Lung (tissue), 12 donors: ENCODE results near the gene PARP3. TPM values are rescaled to one million over a fixed set of nuclear protein-coding genes. Genes with fewer than 3 reads are reported as not detected.

Source experiments
- ATAC-seq: fragments of 200-7000 bp; cut with Tn5 transposase; one replicate; pipeline ENCODE4 v1.9.1; 2020; ENCODE audit warnings: moderate number of reproducible peaks; ENCODE audit not compliant: insufficient read depth, low FRiP score
- DNase-seq, 3 donors: peaks; one replicate each; pipeline ENCODE4 v3.0.0-alpha.2; 2013 to 2017
- H3K27ac ChIP-seq, 2 donors: one replicate each; pipeline ENCODE4 v1.5.1; 2013; ENCODE audit warnings: mild to moderate bottlenecking in 2 of 2, moderate library complexity in 2 of 2, control low read depth in 1 of 2, inconsistent platforms in 1 of 2, low read depth in 1 of 2, low read length in 1 of 2
- H3K27me3 ChIP-seq, 3 donors: one replicate each; pipeline ENCODE4 v1.5.1; 2013; ENCODE audit warnings: low read length in 2 of 3; ENCODE audit not compliant: control insufficient read depth in 3 of 3, insufficient read depth in 3 of 3
- H3K36me3 ChIP-seq, 4 donors: one replicate each; pipeline ENCODE4 v1.5.1; 2013; ENCODE audit warnings: low read length in 4 of 4, mild to moderate bottlenecking in 1 of 4, moderate library complexity in 1 of 4; ENCODE audit not compliant: control insufficient read depth in 4 of 4, insufficient read depth in 4 of 4
- H3K4me1 ChIP-seq, 5 donors: one replicate each; pipeline ENCODE4 v1.5.1; 2013; ENCODE audit warnings: low read length in 5 of 5, mild to moderate bottlenecking in 2 of 5, moderate library complexity in 1 of 5; ENCODE audit not compliant: control insufficient read depth in 5 of 5, insufficient read depth in 5 of 5
- H3K4me3 ChIP-seq: one replicate; pipeline ENCODE4 v1.5.1; 2013; ENCODE audit warnings: mild to moderate bottlenecking, control low read depth, moderate library complexity
- H3K9ac ChIP-seq, 2 donors: one replicate each; pipeline ENCODE4 v1.5.1; 2013; ENCODE audit warnings: low read length in 2 of 2, control low read depth in 1 of 2; ENCODE audit not compliant: insufficient read depth in 1 of 2
- H3K9me3 ChIP-seq, 4 donors: one replicate each; pipeline ENCODE4 v1.5.1; 2013; ENCODE audit warnings: low read length in 3 of 4, mild to moderate bottlenecking in 1 of 4, moderate library complexity in 1 of 4; ENCODE audit not compliant: control insufficient read depth in 4 of 4, insufficient read depth in 3 of 4
- CTCF ChIP-seq: IDR thresholded peaks from 2 replicates; pipeline ENCODE4 v1.5.1; 2012; ENCODE audit warnings: mild to moderate bottlenecking; ENCODE audit errors: control extremely low read depth, extremely low read depth
- WGBS, 2 donors: extraction: QIAGEN DNeasy Blood & Tissue Kit; methylation state at CpG; one replicate each; pipeline ENCODE4 v1.1.7; 2013; 5-methylcytosine and 5-hydroxymethylcytosine counted together
- polyA plus RNA-seq, 2 donors: library from polyadenylated mRNA; stranded (reverse); fragments of 200-250 nt; gene quantifications; one replicate each; pipeline ENCODE4 v1.2.1, GENCODE V29; 2013
- total RNA-seq, 2 donors: library from RNA; depleted of rRNA in 1 of 2; stranded (reverse); fragments of >200 nt in 1 of 2; gene quantifications; one replicate each; pipeline ENCODE4 v1.2.1, GENCODE V29; 2014 to 2021
- donor health status: control.
- donor health status: control.
- donor health status: Bipolar disorder and iron deficiency.
- donor health status: healthy.
- donor health status: DM: yes; HTN: yes; CAD: no.

The PARP3 gene
- total and polyA plus RNA-seq, 4 donors = 15.3 to 36.7 (median 21.0) TPM

DNA sequence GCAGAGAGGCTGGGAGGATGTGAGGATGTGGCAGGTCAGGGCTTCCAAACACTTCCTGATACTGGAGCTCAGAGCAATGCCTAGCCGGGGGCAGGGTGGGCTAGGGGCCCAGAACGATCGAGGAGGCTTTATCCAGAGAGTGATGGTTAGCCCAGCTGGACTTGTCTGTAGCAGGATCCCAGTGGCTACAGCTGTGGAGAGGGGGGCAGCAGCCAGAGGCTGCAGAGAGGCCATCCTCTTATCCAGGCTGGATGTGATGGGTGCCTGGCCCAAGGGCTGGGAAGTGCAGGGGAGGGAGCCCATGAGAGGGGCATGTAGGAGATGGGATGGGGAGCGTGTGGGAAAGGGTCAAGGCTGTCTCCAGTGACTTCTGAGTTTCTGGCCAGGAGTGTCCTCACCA, 4.6 kb downstream of the PARP3 start:
- WGBS, 2 donors = 81 to 92% methylated on average over 4 of the region's 4 CpGs
- H3K9ac ChIP-seq = no peak overlapping the region
- ATAC-seq (no peak), DNase-seq (peak in 1 of 3 donors; percentile 7)
- peaks cover 0 to 11% (median 6%) of the 10 kb centered on the region in 5 donors for H3K4me1 ChIP-seq
- peaks cover 0 to 2% (median 0%) of the 10 kb centered on the region in 4 donors for H3K9me3 ChIP-seq
- H3K27me3 ChIP-seq = no peaks in the 10 kb centered on the region
- H3K36me3 ChIP-seq = peaks cover 0 to 2% (median 0%) of the 10 kb centered on the region in 4 donors
- no peak overlapping the region for H3K4me3 ChIP-seq
- TF ChIP-seq CTCF = no peak
- no peak overlapping the region for H3K27ac ChIP-seq

DNA sequence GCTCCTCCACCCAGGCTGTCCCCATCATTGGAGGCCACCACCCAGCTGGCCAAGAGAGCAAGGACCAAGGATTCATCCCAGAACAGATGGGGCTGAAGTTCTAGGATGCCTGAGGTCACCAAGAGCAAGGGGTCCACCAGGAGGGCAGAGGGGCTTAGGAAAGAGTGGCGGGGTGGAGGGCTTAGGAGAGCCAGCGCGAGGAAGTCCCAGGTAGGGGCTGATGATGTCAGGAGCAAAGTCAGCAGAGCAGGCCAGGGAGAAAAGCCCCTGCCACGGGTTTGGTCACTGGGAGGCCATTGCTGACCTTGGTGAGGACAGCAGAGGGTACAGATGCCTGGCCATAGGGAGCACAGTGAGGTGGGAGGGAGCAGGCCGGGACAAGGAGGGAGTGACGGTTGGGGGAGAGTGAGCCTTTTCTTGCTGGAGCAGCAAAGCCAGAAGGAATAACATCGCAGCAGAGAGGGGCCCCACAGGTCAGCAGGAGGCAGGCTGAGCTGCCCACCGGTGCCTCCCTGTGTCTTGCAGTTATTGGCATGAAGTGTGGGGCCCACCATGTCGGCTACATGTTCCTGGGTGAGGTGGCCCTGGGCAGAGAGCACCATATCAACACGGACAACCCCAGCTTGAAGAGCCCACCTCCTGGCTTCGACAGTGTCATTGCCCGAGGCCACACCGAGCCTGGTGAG, 5.2 kb downstream of the PARP3 start:
- DNase-seq (peak in 1 of 3 donors; percentile 10), ATAC-seq (no peak)
- peaks cover 0 to 2% (median 0%) of the 10 kb centered on the region in 4 donors for H3K9me3 ChIP-seq
- H3K9ac ChIP-seq = no peak overlapping the region
- H3K27me3 ChIP-seq = no peaks in the 10 kb centered on the region
- H3K4me3 ChIP-seq = no peak overlapping the region
- H3K36me3 ChIP-seq = peaks cover 0 to 2% (median 0%) of the 10 kb centered on the region in 4 donors
- TF ChIP-seq CTCF = no peak
- WGBS, 2 donors = 84 to 87% methylated on average over 13 of the region's 13 CpGs
- H3K27ac ChIP-seq = no peak overlapping the region
- H3K4me1 ChIP-seq = peaks cover 0 to 8% (median 6%) of the 10 kb centered on the region in 5 donors

DNA sequence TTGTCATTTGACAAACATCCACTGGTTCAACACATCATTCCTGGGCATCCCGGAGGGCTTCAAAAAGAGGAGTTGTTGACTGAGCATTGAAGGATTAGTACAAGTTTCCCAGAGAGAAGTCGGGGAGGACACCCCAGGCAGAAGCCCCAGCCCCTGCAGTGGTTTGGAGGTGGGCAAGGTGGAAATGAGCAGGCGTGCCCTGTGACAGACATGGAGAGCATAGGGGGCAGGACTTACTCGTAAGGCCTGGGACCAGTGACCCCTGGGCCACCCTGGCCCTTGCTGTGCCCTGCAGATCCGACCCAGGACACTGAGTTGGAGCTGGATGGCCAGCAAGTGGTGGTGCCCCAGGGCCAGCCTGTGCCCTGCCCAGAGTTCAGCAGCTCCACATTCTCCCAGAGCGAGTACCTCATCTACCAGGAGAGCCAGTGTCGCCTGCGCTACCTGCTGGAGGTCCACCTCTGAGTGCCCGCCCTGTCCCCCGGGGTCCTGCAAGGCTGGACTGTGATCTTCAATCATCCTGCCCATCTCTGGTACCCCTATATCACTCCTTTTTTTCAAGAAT, 5.9 kb downstream of the PARP3 start:
- Histone ChIP-seq H3K36me3 (peaks cover 0 to 2% (median 0%) of the 10 kb centered on the region in 4 donors), H3K9me3 (peaks cover 0 to 2% (median 0%) of the 10 kb centered on the region in 4 donors), H3K9ac (no peak overlapping the region), H3K4me1 (peaks cover 0 to 3% (median 1%) of the 10 kb centered on the region in 5 donors), H3K4me3 (no peak overlapping the region), H3K27me3 (no peaks in the 10 kb centered on the region), H3K27ac (no peak overlapping the region)
- DNase-seq (peak in 1 of 3 donors; percentile 3), ATAC-seq (no peak)
- TF ChIP-seq CTCF = no peak
- 94 to 96% methylated on average over 10 of the region's 10 CpGs for WGBS, 2 donors
